Endothelial cell of umbilical vein (primary cell): Measurements from ENCODE around the gene WDR36. TPM values are rescaled to one million over a fixed set of nuclear protein-coding genes. Genes with fewer than 3 reads are reported as not detected.
A peak's percentile ranks its signal among the peaks of the same experiment; 100 is the strongest.

ENCODE experiments used
- BruUV-seq: library from RNA; stranded (reverse); fragments of 400-500 nt; replicated peaks from 2 replicates; lab custom pipeline; 2021; lab: Mats Ljungman, UMichigan
- CTCF ChIA-PET: fragments of 300-600, 350-600 bp; sonication (Branson Sonifier 250); formaldehyde crosslinking; loops from one replicate; lab custom pipeline; 2021; ENCODE audit warnings: antibody characterized with exemption, inconsistent platforms; lab: Charles Lee
- POLR2A ChIA-PET: fragments of 300-600, 350-600 bp; sonication (Branson Sonifier 250); formaldehyde crosslinking; loops from one replicate; lab custom pipeline; 2021; ENCODE audit warnings: antibody characterized with exemption, inconsistent platforms; lab: Charles Lee
- DNase-seq: peaks from one replicate; pipeline ENCODE4 v3.0.0-alpha.2; 2011; ENCODE audit warnings: low read depth, low spot score
- FAIRE-seq: peaks from 2 replicates; lab custom pipeline; 2011; peaks lifted over from hg19 to GRCh38; lab: Jason Lieb, UNC
- H2AFZ ChIP-seq: 2 replicates; pipeline ENCODE4 v1.6.0; 2012; ENCODE audit warnings: low read depth, low read length, control low read depth, inconsistent platforms
- H3K27ac ChIP-seq: 2 replicates; pipeline ENCODE4 v1.5.1; 2011; ENCODE audit warnings: low read depth, mild to moderate bottlenecking, control low read depth, low read length, moderate library complexity; ENCODE audit not compliant: insufficient read depth
- H3K27me3 ChIP-seq, 2 experiments: 2 replicates each; pipeline versions ENCODE4 v1.6.0 to v1.6.1; 2011; ENCODE audit warnings: low read length in 2 of 2, mixed read lengths in 1 of 2; ENCODE audit not compliant: control insufficient read depth in 2 of 2, insufficient read depth in 2 of 2
- H3K36me3 ChIP-seq, 2 experiments: 2 replicates in 1 of 2; 3 replicates in 1 of 2; pipeline ENCODE4 v1.5.1; 2011; ENCODE audit warnings: low read length in 2 of 2, mild to moderate bottlenecking in 1 of 2, moderate library complexity in 1 of 2; ENCODE audit not compliant: control insufficient read depth in 2 of 2, insufficient read depth in 2 of 2; ENCODE audit errors: extremely low read depth in 1 of 2
- H3K4me1 ChIP-seq: 3 replicates; pipeline ENCODE4 v1.5.1; 2011; ENCODE audit warnings: mild to moderate bottlenecking, low read length; ENCODE audit not compliant: control insufficient read depth, insufficient read depth; ENCODE audit errors: extremely low read depth
- H3K4me2 ChIP-seq: 2 replicates; pipeline ENCODE4 v1.6.1; 2011; ENCODE audit warnings: low read length, control low read depth, mixed read lengths; ENCODE audit not compliant: insufficient read depth
- H3K4me3 ChIP-seq, 3 experiments: fragments of 200-600 bp in 1 of 3; sonication (generic), shearing (Covaris generic) in 1 of 3; replicated peaks in 1 of 3; 2 replicates each; pipeline ENCODE4 v1.5.1; 2011 to 2016; ENCODE audit warnings: control low read depth in 3 of 3, low read length in 3 of 3, mild to moderate bottlenecking in 2 of 3, inconsistent platforms in 1 of 3, low read depth in 1 of 3, moderate library complexity in 1 of 3; ENCODE audit not compliant: insufficient read depth in 1 of 3
- H3K79me2 ChIP-seq: 2 replicates; pipeline ENCODE4 v1.6.0; 2012; ENCODE audit warnings: low read length, inconsistent platforms; ENCODE audit not compliant: control insufficient read depth, insufficient read depth
- H3K9ac ChIP-seq: replicated peaks from 2 replicates; pipeline ENCODE3; 2011; ENCODE audit warnings: low read length, control low read depth; ENCODE audit not compliant: insufficient read depth; ENCODE audit errors: extremely low read depth
- H3K9me1 ChIP-seq: replicated peaks from 3 replicates; pipeline ENCODE4 v1.6.0; 2011; ENCODE audit warnings: mild to moderate bottlenecking, low read length; ENCODE audit not compliant: control insufficient read depth, insufficient read depth; ENCODE audit errors: extremely low read depth
- H3K9me3 ChIP-seq: replicated peaks from 2 replicates; pipeline ENCODE4 v1.5.1; 2012; ENCODE audit warnings: low read length, inconsistent platforms; ENCODE audit not compliant: control insufficient read depth, insufficient read depth
- H4K20me1 ChIP-seq: replicated peaks from 2 replicates; pipeline ENCODE3; 2011; ENCODE audit warnings: mild to moderate bottlenecking, low read length; ENCODE audit not compliant: control insufficient read depth, insufficient read depth; ENCODE audit errors: extremely low read depth
- EZH2 ChIP-seq: IDR thresholded peaks from 2 replicates; pipeline ENCODE4 v1.6.1; 2012; ENCODE audit warnings: borderline replicate concordance, low read depth, mild to moderate bottlenecking, moderate library complexity, low read length, inconsistent platforms; ENCODE audit not compliant: severe bottlenecking
- FOS ChIP-seq: IDR thresholded peaks from 2 replicates; pipeline ENCODE4 v1.6.1; 2011; ENCODE audit warnings: mild to moderate bottlenecking, low read length, moderate library complexity, borderline replicate concordance; ENCODE audit not compliant: insufficient read depth
- GATA2 ChIP-seq: IDR thresholded peaks from 2 replicates; pipeline ENCODE4 v1.7.0; 2011; ENCODE audit warnings: low read depth, mild to moderate bottlenecking, moderate library complexity, mixed read lengths, low read length; ENCODE audit not compliant: insufficient read length, insufficient read depth
- JUN ChIP-seq: IDR thresholded peaks from 2 replicates; pipeline ENCODE4 v1.6.1; 2011; ENCODE audit warnings: borderline replicate concordance, low read depth; ENCODE audit not compliant: insufficient read length, insufficient read depth
- MYC ChIP-seq: IDR thresholded peaks from one replicate; pipeline ENCODE4 v1.6.1; 2011; ENCODE audit warnings: mild to moderate bottlenecking, low read depth, low read length
- POLR2A ChIP-seq: IDR thresholded peaks from 2 replicates; pipeline ENCODE4 v1.6.1; 2012; ENCODE audit warnings: low read depth, mild to moderate bottlenecking, control low read depth, low read length
- POLR2AphosphoS5 ChIP-seq: IDR thresholded peaks from 2 replicates; pipeline ENCODE4 v1.6.1; 2012; ENCODE audit warnings: low read depth, mild to moderate bottlenecking, control low read depth, low read length, moderate library complexity; ENCODE audit not compliant: insufficient read depth
- dilution Hi-C: fragments of 300-500 bp; cut with MboI; formaldehyde crosslinking; loops from one replicate; pipeline ENCODE4 v1.15.0; 2019; ENCODE audit warnings: low sequenced_read_pairs; ENCODE audit not compliant: extremely low pct_ligation_motif_present
- intact Hi-C: fragments of 100-400 bp; cut with micrococcal nuclease; formaldehyde crosslinking; loops from one replicate; pipeline ENCODE4 v1.10.0; 2022
- polyA plus RNA-seq, 4 experiments: library from polyadenylated mRNA; depleted of rRNA in 3 of 4; stranded (reverse) in 3 of 4; unstranded in 1 of 4; fragments of >200 nt; gene quantifications; 2 replicates each; pipeline versions ENCODE4 v1.2.1 to v1.2.3, GENCODE V29; 2011 to 2012; ENCODE audit warnings: missing spikeins in 1 of 4
- total RNA-seq: library from RNA; stranded (reverse); gene quantifications from 2 replicates; pipeline ENCODE4 v1.2.3, GENCODE V29; 2021
- TF ChIP-seq, protein P1 (sequence below): IDR thresholded peaks from 2 replicates; pipeline ENCODE4 v1.6.1; 2011; ENCODE audit not compliant: insufficient read depth, insufficient read length
- TF ChIP-seq, protein P2 (sequence below), 2 donors: IDR thresholded peaks; 1 replicate in 1 of 2; 2 replicates in 1 of 2; pipeline ENCODE4 v1.5.1; 2011; ENCODE audit warnings: low read length in 2 of 2, mild to moderate bottlenecking in 2 of 2, moderate library complexity in 2 of 2, control low read depth in 1 of 2, inconsistent platforms in 1 of 2, low read depth in 1 of 2; ENCODE audit not compliant: insufficient read depth in 1 of 2; ENCODE audit errors: extremely low read depth in 1 of 2

WDR36 gene
- total and polyA plus RNA-seq, 2 donors (not counting 3 experiments of a cell fraction or from before 2014, with no cell fraction given): 10.6 to 30.2 TPM

DNA sequence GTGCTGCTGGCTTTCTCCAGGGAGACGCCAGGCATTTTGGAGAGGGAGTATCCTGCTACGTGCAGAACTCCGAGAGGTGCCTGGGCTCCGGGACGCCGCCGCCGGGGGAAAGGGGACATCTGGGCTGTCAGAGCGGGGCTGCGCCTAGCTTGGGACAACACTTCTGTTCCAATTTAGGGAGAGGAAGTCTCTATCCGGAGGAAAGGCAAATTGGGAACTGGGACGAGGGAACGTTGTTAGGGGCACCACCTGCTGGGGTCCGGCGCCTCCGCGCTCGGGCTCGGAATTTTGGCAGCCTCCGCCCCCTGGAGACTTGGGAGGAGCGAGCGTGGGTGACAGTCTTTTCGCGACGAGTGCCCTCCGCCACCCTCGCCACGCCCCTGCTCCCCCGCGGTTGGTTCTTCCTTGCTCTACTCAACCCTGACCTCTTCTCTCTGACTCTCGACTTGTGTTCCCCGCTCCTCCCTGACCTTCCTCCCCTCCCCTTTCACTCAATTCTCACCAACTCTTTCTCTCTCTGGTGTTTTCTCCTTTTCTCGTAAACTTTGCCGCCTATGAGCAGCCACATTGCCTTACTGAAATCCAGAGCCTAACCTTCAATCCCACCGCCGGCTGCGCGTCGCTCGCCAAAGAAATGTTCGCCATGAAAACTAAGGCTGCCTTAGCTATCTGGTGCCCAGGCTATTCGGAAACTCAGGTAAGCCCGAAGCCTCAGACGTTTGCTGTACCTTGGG lies 19.0 kb upstream of the WDR36 start:
- ChIA-PET CTCF (no interaction called here), POLR2A (no interaction called here)
- peaks cover 3% of the 10 kb centered on the region for H3K4me1 ChIP-seq
- peak overlapping the region; percentile 52 for H3K4me2 ChIP-seq
- H3K9ac ChIP-seq: no peak overlapping the region
- no peaks in the 10 kb centered on the region for H3K79me2 ChIP-seq
- peak overlapping the region; percentile 56 for H2AFZ ChIP-seq
- FAIRE-seq: peak; percentile 50
- no peaks in the 10 kb centered on the region for H3K36me3 ChIP-seq
- DNase-seq: no peak
- H3K27me3 ChIP-seq: peaks cover 53 to 72% of the 10 kb centered on the region in 2 experiments
- intact Hi-C loops: loop anchor here (5.0 kb wide), 1 partner anchor 316 kb away; no protein-coding TSS in a partner anchor
- TF ChIP-seq POLR2A (no peak), FOS (no peak), MYC (no peak), POLR2AphosphoS5 (no peak), EZH2 (no peak), JUN (no peak), GATA2 (no peak)
- TF ChIP-seq, protein P1, sequence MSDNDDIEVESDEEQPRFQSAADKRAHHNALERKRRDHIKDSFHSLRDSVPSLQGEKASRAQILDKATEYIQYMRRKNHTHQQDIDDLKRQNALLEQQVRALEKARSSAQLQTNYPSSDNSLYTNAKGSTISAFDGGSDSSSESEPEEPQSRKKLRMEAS: no peak
- TF ChIP-seq, protein P2, sequence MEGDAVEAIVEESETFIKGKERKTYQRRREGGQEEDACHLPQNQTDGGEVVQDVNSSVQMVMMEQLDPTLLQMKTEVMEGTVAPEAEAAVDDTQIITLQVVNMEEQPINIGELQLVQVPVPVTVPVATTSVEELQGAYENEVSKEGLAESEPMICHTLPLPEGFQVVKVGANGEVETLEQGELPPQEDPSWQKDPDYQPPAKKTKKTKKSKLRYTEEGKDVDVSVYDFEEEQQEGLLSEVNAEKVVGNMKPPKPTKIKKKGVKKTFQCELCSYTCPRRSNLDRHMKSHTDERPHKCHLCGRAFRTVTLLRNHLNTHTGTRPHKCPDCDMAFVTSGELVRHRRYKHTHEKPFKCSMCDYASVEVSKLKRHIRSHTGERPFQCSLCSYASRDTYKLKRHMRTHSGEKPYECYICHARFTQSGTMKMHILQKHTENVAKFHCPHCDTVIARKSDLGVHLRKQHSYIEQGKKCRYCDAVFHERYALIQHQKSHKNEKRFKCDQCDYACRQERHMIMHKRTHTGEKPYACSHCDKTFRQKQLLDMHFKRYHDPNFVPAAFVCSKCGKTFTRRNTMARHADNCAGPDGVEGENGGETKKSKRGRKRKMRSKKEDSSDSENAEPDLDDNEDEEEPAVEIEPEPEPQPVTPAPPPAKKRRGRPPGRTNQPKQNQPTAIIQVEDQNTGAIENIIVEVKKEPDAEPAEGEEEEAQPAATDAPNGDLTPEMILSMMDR (IDR thresholded peaks at IDR 0.05; ENCODE audit: extremely low read depth in 1 of 2, insufficient read depth in 1 of 2, low read depth in 1 of 2, low read length in 2 of 2): no peak
- H3K9me3 ChIP-seq: no peaks in the 10 kb centered on the region
- peak overlapping the region in 2 of 3 experiments; percentile 32 to 40 for H3K4me3 ChIP-seq
- H4K20me1 ChIP-seq: no peaks in the 10 kb centered on the region
- no peaks in the 10 kb centered on the region for H3K9me1 ChIP-seq
- no TSS peak for BruUV-seq
- dilution Hi-C loops: no loop called here
- H3K27ac ChIP-seq: no peak overlapping the region
